Esophagus squamous epithelium (tissue), 5 donors: ENCODE data around the gene SNX24. TPM values are rescaled to one million over a fixed set of nuclear protein-coding genes. Genes with fewer than 3 reads are reported as not detected.

ENCODE experiments used
- DNase-seq: peaks from one replicate; lab custom pipeline; 2025; lab: John Stamatoyannopoulos, UW
- H3K27ac ChIP-seq, 4 donors: fragments of 200-600 bp; sonication (generic); one replicate each; pipeline ENCODE4 v1.5.1; 2016 to 2019; ENCODE audit warnings: mild to moderate bottlenecking in 1 of 4
- H3K27me3 ChIP-seq, 4 donors: fragments of 200-600 bp; sonication (generic); 1 replicate in 3 of 4; 2 replicates in 1 of 4; pipeline versions ENCODE4 v1.5.1 to v1.6.0; 2017 to 2021; ENCODE audit warnings: antibody characterized with exemption in 1 of 4
- H3K36me3 ChIP-seq, 3 donors: fragments of 200-600 bp; sonication (generic); one replicate each; pipeline ENCODE4 v1.5.1; 2016 to 2019
- H3K4me1 ChIP-seq, 3 donors: fragments of 200-600 bp; sonication (generic); one replicate each; pipeline ENCODE4 v1.5.1; 2017 to 2019
- H3K4me3 ChIP-seq, 4 donors: fragments of 200-600 bp; sonication (generic); 1 replicate in 3 of 4; 2 replicates in 1 of 4; pipeline ENCODE4 v1.5.1; 2016 to 2019; ENCODE audit warnings: mild to moderate bottlenecking in 2 of 4, moderate library complexity in 1 of 4
- H3K9me3 ChIP-seq, 3 donors: fragments of 200-600 bp; sonication (generic); one replicate each; pipeline ENCODE4 v1.5.1; 2016 to 2019
- POLR2A ChIP-seq, 4 donors: fragments of 450-650 bp; IDR thresholded peaks; one replicate each; pipeline ENCODE4 v1.6.1; 2017; ENCODE audit warnings: antibody characterized with exemption in 4 of 4, mild to moderate bottlenecking in 4 of 4, moderate library complexity in 3 of 4
- WGBS, 2 donors: methylation state at CpG; one replicate each; pipeline ENCODE4 v1.1.5; 2018; 5-methylcytosine and 5-hydroxymethylcytosine counted together
- intact Hi-C: fragments of 100-400 bp; cut with DNase I; formaldehyde crosslinking; loops from one replicate; pipeline ENCODE4 v1.15.0; 2022
- total RNA-seq, 4 donors: library from RNA; depleted of rRNA; stranded (reverse); fragments of >200 nt; gene quantifications; one replicate each; pipeline ENCODE4 v1.1.0, GENCODE V29; 2016
- TF ChIP-seq, protein P1 (sequence below), 6 experiments: fragments of 450-650 bp in 4 of 6; fragments of 200-600 bp in 2 of 6; sonication (generic) in 2 of 6; IDR thresholded peaks; one replicate each; pipeline ENCODE4 v1.5.1; 2016 to 2019; ENCODE audit warnings: antibody characterized with exemption in 6 of 6, mild to moderate bottlenecking in 4 of 6, moderate library complexity in 4 of 6
- donor health status: DM: yes; HTN: yes; CAD: no.

Gene SNX24
- total RNA-seq, 4 donors from 2014 or later = 24.4 to 35.3 (median 28.6) TPM

DNA sequence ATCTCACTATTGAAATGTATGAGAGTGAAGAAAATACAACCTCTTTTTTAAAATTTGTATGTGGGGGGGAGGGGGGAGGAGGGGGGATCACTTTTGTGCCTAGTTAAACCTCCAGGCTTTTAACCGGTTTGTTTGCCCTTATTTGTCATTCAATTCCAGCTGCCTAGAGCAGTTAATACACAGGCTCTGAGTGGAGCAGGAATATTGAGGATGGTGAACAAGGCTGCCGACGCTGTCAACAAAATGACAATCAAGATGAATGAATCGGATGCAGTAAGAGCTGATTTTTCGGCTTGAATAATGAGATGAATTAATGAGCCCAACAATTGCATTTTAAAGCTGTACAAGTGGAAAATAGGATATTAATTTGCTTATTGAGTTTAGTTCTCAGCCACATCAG is 28.7 kb upstream of the SNX24 start:
- Histone ChIP-seq H3K27me3 (no peaks in the 10 kb centered on the region), H3K4me1 (no peaks in the 10 kb centered on the region), H3K27ac (no peak overlapping the region), H3K9me3 (no peaks in the 10 kb centered on the region), H3K36me3 (peaks cover 0 to 49% (median 0%) of the 10 kb centered on the region in 3 donors), H3K4me3 (no peak overlapping the region)
- intact Hi-C loops = no loop called here
- TF ChIP-seq, protein P1, sequence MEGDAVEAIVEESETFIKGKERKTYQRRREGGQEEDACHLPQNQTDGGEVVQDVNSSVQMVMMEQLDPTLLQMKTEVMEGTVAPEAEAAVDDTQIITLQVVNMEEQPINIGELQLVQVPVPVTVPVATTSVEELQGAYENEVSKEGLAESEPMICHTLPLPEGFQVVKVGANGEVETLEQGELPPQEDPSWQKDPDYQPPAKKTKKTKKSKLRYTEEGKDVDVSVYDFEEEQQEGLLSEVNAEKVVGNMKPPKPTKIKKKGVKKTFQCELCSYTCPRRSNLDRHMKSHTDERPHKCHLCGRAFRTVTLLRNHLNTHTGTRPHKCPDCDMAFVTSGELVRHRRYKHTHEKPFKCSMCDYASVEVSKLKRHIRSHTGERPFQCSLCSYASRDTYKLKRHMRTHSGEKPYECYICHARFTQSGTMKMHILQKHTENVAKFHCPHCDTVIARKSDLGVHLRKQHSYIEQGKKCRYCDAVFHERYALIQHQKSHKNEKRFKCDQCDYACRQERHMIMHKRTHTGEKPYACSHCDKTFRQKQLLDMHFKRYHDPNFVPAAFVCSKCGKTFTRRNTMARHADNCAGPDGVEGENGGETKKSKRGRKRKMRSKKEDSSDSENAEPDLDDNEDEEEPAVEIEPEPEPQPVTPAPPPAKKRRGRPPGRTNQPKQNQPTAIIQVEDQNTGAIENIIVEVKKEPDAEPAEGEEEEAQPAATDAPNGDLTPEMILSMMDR (IDR thresholded peaks at IDR 0.05) = no peak
- TF ChIP-seq POLR2A (IDR thresholded peaks at IDR 0.05) = no peak
- DNase-seq = no peak
- WGBS, 2 donors = 84 to 89% methylated on average over 5 of the region's 5 CpGs

DNA sequence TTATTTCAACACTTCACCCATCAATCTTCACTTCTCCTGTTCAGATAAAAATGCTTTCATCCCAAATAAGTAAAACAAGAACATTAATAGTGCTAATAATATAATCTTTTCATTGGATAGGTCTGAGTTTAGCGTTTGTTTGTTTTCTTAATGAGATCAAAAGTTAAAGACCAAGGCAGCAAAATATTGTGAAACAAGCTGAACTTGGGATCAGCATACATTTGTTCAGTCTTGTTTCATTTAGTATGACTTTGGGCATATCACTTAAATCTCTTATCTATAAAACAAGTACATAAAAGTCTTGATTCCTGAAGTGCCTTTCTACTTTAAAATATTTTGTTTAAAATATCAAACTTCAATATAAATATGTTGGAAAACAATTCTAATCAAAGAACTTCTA is 13.4 kb upstream of the SNX24 start:
- Histone ChIP-seq H3K4me1 (no peaks in the 10 kb centered on the region), H3K27ac (no peak overlapping the region), H3K27me3 (no peaks in the 10 kb centered on the region), H3K36me3 (peaks cover 0 to 38% (median 0%) of the 10 kb centered on the region in 3 donors), H3K4me3 (no peak overlapping the region), H3K9me3 (no peaks in the 10 kb centered on the region)
- no peak for DNase-seq
- intact Hi-C loops = no loop called here
- TF ChIP-seq, protein P1 (IDR thresholded peaks at IDR 0.05) = no peak
- no peak for TF ChIP-seq POLR2A (IDR thresholded peaks at IDR 0.05)
- WGBS, 2 donors = 56 to 58% methylated on average over 1 of the region's 1 CpG

DNA sequence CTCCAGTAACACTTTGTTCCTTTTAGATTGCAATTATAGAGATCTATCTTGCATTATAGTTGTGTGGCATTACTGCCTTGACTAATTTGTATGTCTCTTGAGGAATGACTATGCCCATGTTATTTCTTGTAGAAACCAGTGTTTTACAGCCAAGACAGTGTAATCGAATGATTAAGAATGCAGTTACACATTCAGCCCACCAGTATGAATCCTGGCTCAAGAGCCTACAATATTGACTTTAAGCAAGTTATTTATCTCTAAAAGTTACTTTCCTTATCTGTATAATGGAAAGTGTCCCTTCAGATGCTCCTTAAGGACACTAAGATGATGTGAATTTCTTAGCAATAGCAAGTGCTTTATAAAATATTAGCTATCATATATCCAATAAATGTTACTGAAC is 9.7 kb upstream of the SNX24 start:
- no peak for DNase-seq
- WGBS, 2 donors = 82 to 100% methylated on average over 1 of the region's 1 CpG
- no peaks in the 10 kb centered on the region for H3K9me3 ChIP-seq
- no peaks in the 10 kb centered on the region for H3K27me3 ChIP-seq
- no peak overlapping the region for H3K27ac ChIP-seq
- H3K36me3 ChIP-seq = peaks cover 0 to 1% (median 0%) of the 10 kb centered on the region in 3 donors
- H3K4me1 ChIP-seq = no peaks in the 10 kb centered on the region
- H3K4me3 ChIP-seq = no peak overlapping the region
- no peak for TF ChIP-seq POLR2A (IDR thresholded peaks at IDR 0.05)
- TF ChIP-seq, protein P1 (IDR thresholded peaks at IDR 0.05) = no peak
- intact Hi-C loops = no loop called here

DNA sequence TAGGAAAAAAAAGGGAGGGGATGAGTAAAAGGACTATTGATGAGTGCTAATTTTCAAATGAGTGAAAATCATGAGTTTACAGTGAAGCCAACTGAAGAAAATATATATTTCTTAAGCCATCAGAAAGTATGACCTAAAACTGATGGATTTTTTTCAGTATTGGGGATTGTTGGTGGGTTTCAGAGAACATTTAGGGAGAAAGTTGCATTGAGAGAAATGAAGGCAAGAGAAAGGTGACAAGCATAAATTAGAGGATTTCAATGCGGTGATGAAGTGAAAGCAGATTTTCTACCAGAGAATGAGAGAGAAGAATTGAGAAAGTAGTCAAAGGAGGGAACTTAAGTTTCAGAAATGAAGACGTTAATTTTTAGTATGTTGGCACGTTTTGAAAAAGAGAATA is 8.5 kb upstream of the SNX24 start:
- intact Hi-C loops = no loop called here
- no peaks in the 10 kb centered on the region for H3K36me3 ChIP-seq
- DNase-seq = no peak
- WGBS, 2 donors = 80 to 81% methylated on average over 3 of the region's 3 CpGs
- H3K27ac ChIP-seq = no peak overlapping the region
- H3K9me3 ChIP-seq = no peaks in the 10 kb centered on the region
- no peak overlapping the region for H3K4me3 ChIP-seq
- TF ChIP-seq, protein P1 (IDR thresholded peaks at IDR 0.05) = no peak
- no peak for TF ChIP-seq POLR2A (IDR thresholded peaks at IDR 0.05)
- H3K4me1 ChIP-seq = no peaks in the 10 kb centered on the region
- no peaks in the 10 kb centered on the region for H3K27me3 ChIP-seq

DNA sequence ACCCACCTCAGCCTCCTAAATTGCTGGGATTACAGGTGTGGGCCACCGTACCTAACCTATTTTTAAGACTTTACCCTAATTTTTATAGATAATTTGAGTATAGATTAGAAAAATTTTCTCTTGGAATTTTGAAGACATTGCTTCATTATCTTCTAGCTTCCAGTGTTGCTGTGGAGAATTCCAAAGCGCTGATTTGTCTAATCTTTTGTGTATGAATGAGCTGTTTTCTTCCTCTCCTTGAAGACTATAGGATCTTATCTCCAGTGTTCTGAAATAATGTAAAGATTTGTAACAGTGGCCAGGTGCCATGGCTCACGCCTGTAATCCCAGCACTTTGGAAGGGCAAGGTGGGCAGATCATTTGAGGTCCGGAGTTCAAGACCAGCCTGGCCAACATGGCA is 5.7 kb upstream of the SNX24 start:
- no peaks in the 10 kb centered on the region for H3K9me3 ChIP-seq
- DNase-seq = no peak
- no peaks in the 10 kb centered on the region for H3K27me3 ChIP-seq
- WGBS, 2 donors = 87% methylated on average over 3 to 4 of the region's 4 CpGs
- H3K4me3 ChIP-seq = no peak overlapping the region
- H3K27ac ChIP-seq = no peak overlapping the region
- TF ChIP-seq, protein P1 (IDR thresholded peaks at IDR 0.05) = no peak
- TF ChIP-seq POLR2A (IDR thresholded peaks at IDR 0.05) = no peak
- intact Hi-C loops = no loop called here
- H3K36me3 ChIP-seq = no peaks in the 10 kb centered on the region
- H3K4me1 ChIP-seq = peaks cover 0 to 13% (median 0%) of the 10 kb centered on the region in 3 donors
